ENCODE measurements around the gene PGAM1. TPM values are rescaled to one million over a fixed set of nuclear protein-coding genes. Genes with fewer than 3 reads are reported as not detected.

Gene PGAM1
- total RNA-seq, 4 donors from 2014 or later = 310 to 700 (median 514) TPM

GRCh38 chr10:97481071-97481470, 55.1 kb downstream of the PGAM1 start:
- peaks cover 0 to 51% (median 7%) of the 10 kb centered on the region in 3 donors for H3K4me1 ChIP-seq
- TF ChIP-seq POLR2A (IDR thresholded peaks at IDR 0.05) = no peak
- no peak for TF ChIP-seq CTCF (IDR thresholded peaks at IDR 0.05)
- H3K4me3 ChIP-seq = no peak overlapping the region
- no peaks in the 10 kb centered on the region for H3K9me3 ChIP-seq
- no peaks in the 10 kb centered on the region for H3K27me3 ChIP-seq
- 29 to 62% methylated on average over 3 to 4 of the region's 4 CpGs for WGBS, 2 donors
- H3K36me3 ChIP-seq = peaks cover 9 to 97% (median 38%) of the 10 kb centered on the region in 3 donors
- intact Hi-C loops (cut with DNase I) = no loop called here
- no peak for DNase-seq
- H3K27ac ChIP-seq = peak overlapping the region in 1 of 4 donors; percentile 39

GRCh38 chr10:97482381-97482780, 56.4 kb downstream of the PGAM1 start:
- H3K27ac ChIP-seq = no peak overlapping the region
- TF ChIP-seq POLR2A (IDR thresholded peaks at IDR 0.05) (no peak), CTCF (IDR thresholded peaks at IDR 0.05) (no peak)
- peaks cover 9 to 87% (median 25%) of the 10 kb centered on the region in 3 donors for H3K36me3 ChIP-seq
- H3K27me3 ChIP-seq = no peaks in the 10 kb centered on the region
- 85 to 86% methylated on average over 1 of the region's 1 CpG for WGBS, 2 donors
- H3K9me3 ChIP-seq = no peaks in the 10 kb centered on the region
- no peak overlapping the region for H3K4me3 ChIP-seq
- H3K4me1 ChIP-seq = peaks cover 0 to 45% (median 7%) of the 10 kb centered on the region in 3 donors
- no peak for DNase-seq
- intact Hi-C loops (cut with DNase I) = no loop called here

Small RNA genes within 50 kb of the gene (small RNA-seq; reads per million reads assigned to genes)
- gene RF00019 = 0 reads per million in 4 donors

Other genes starting within 250 kb of the PGAM1 start
- gene SLIT1, start 240.2 kb upstream of the PGAM1 start, total RNA-seq = not detected
- gene ARHGAP19, start 133.6 kb upstream of the PGAM1 start, total RNA-seq = 10 to 100 TPM in 1 of 4 donors, 1 to 10 TPM in 3; 3.7 to 15.4 (median 7.5) TPM
- 1 to 10 TPM; 1.7 to 6.1 (median 3.9) TPM for gene FRAT1, start 106.9 kb upstream of the PGAM1 start, total RNA-seq
- gene FRAT2, start 91.5 kb upstream of the PGAM1 start, total RNA-seq = 10 to 100 TPM; 16.6 to 29.4 (median 20.3) TPM
- 10 to 100 TPM; 14.9 to 33.4 (median 23.9) TPM for gene RRP12, start 24.9 kb upstream of the PGAM1 start, total RNA-seq
- gene EXOSC1, start 19.8 kb downstream of the PGAM1 start, total RNA-seq = 10 to 100 TPM; 12.4 to 44.8 (median 24.7) TPM
- gene ZDHHC16, start 20.0 kb downstream of the PGAM1 start, total RNA-seq = 10 to 100 TPM; 17.0 to 36.9 (median 28.2) TPM
- gene MMS19, start 72.2 kb downstream of the PGAM1 start, total RNA-seq = 10 to 100 TPM; 57.7 to 93.3 (median 65.1) TPM
- 1 to 10 TPM; 4.3 to 8.5 (median 5.8) TPM for gene UBTD1, start 72.7 kb downstream of the PGAM1 start, total RNA-seq
- gene ANKRD2, start 146.6 kb downstream of the PGAM1 start, total RNA-seq = under 1 TPM in 1 of 4 donors, not detected in 3; 0.79 TPM
- gene HOGA1, start 158.2 kb downstream of the PGAM1 start, total RNA-seq = 1 to 10 TPM in 3 of 4 donors, under 1 TPM in 1; 0.62 to 1.1 (median 1.1) TPM
- gene C10orf62, start 163.5 kb downstream of the PGAM1 start, total RNA-seq = not detected
- gene MORN4, start 207.3 kb downstream of the PGAM1 start, total RNA-seq = 1 to 10 TPM in 2 of 4 donors, under 1 TPM in 2; 0.34 to 3.6 (median 1.2) TPM
- gene PI4K2A, start 214.5 kb downstream of the PGAM1 start, total RNA-seq = 10 to 100 TPM; 14.0 to 29.3 (median 19.6) TPM